ENCODE results near the gene REEP5.

REEP5 gene

DNA sequence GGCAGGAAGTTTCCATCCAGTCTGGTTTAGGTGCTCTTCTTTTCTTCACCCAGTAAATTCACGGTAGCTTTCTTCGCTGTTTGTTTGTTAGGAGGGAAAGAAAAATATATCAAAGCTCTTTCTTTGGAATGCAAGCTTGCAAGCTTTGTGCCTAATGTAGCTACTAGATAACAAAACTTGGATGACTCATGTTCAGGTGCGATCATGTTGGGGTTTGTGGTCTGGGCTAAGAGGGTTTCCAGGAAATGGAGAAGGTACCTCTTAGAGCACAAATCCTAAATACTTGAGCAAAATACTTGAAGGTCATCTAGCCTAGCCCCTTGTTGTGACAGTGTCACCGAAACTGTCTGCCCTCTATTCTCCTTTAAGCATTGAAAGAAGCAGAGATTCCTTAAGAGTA lies 43.3 kb downstream of the REEP5 start:
- Histone ChIP-seq H3K9me3 (ENCODE audit: control extremely low read depth in 1 of 5, control insufficient read depth in 4 of 5, insufficient read depth in 2 of 5, low read depth in 1 of 5, low read length in 4 of 5) (no peaks in the 10 kb centered on the region), H3K27me3 (replicated peaks in 2 of 5; ENCODE audit: control insufficient read depth in 4 of 5, insufficient read depth in 5 of 5, low read length in 4 of 5) (no peaks in the 10 kb centered on the region), H3K27ac (ENCODE audit: insufficient read depth in 1 of 2, low read depth in 1 of 2, low read length in 2 of 2, poor library complexity in 1 of 2, severe bottlenecking in 2 of 2) (no peak overlapping the region), H3K36me3 (ENCODE audit: control insufficient read depth in 4 of 4, insufficient read depth in 4 of 4, low read length in 3 of 4) (peaks cover 0 to 59% (median 15%) of the 10 kb centered on the region in 4 experiments), H3K4me1 (ENCODE audit: control extremely low read depth in 1 of 4, control insufficient read depth in 4 of 4, insufficient read depth in 4 of 4, low read length in 3 of 4) (peaks cover 0 to 8% (median 1%) of the 10 kb centered on the region in 4 experiments), H3K4me3 (ENCODE audit: control insufficient read depth in 1 of 7, extremely low read depth in 1 of 7, insufficient read depth in 4 of 7, low read depth in 2 of 7, low read length in 6 of 7) (no peak overlapping the region)
- WGBS (ENCODE audit: insufficient coverage) = 75% methylated on average over 2 of the region's 4 CpGs
- POLR2A ChIA-PET = no interaction called here
- peak in 2 of 3 donors; percentile 19 to 28 for DNase-seq
- CTCF ChIA-PET = interaction anchor here (1.5 kb wide), 1 partner anchor 12 kb away, joined by 3 read pairs; no protein-coding TSS in a partner anchor

DNA sequence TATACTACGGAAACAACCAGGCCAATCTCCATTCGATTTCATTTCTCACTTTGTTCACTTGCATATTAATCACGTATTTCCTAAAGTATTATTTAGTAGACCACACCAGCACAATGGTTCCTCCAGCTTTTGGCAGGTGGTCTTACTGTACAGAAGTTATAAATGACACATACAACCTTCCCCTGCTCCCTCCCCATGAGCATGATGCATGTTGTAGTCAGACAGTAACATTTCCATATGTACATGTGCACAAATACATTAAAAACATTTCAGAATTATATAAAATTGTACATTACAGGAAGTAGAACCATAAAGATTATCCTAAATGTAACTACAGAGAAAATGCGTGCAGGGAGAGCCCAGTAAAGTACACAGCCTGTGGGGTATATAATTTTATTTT lies 43.9 kb downstream of the REEP5 start:
- WGBS (ENCODE audit: insufficient coverage) = 67% methylated on average over 3 of the region's 4 CpGs
- no peak overlapping the region for H3K27ac ChIP-seq (ENCODE audit: insufficient read depth in 1 of 2, low read depth in 1 of 2, low read length in 2 of 2, poor library complexity in 1 of 2, severe bottlenecking in 2 of 2)
- POLR2A ChIA-PET = no interaction called here
- H3K27me3 ChIP-seq (replicated peaks in 2 of 5; ENCODE audit: control insufficient read depth in 4 of 5, insufficient read depth in 5 of 5, low read length in 4 of 5) = no peaks in the 10 kb centered on the region
- CTCF ChIA-PET = interaction anchor here (1.5 kb wide), 1 partner anchor 11 kb away, joined by 3 read pairs; no protein-coding TSS in a partner anchor
- no peak for DNase-seq
- peaks cover 0 to 54% (median 15%) of the 10 kb centered on the region in 4 experiments for H3K36me3 ChIP-seq (ENCODE audit: control insufficient read depth in 4 of 4, insufficient read depth in 4 of 4, low read length in 3 of 4)
- H3K4me1 ChIP-seq (ENCODE audit: control extremely low read depth in 1 of 4, control insufficient read depth in 4 of 4, insufficient read depth in 4 of 4, low read length in 3 of 4) = peaks cover 0 to 8% (median 2%) of the 10 kb centered on the region in 4 experiments
- no peaks in the 10 kb centered on the region for H3K9me3 ChIP-seq (ENCODE audit: control extremely low read depth in 1 of 5, control insufficient read depth in 4 of 5, insufficient read depth in 2 of 5, low read depth in 1 of 5, low read length in 4 of 5)
- no peak overlapping the region for H3K4me3 ChIP-seq (ENCODE audit: control insufficient read depth in 1 of 7, extremely low read depth in 1 of 7, insufficient read depth in 4 of 7, low read depth in 2 of 7, low read length in 6 of 7)

DNA sequence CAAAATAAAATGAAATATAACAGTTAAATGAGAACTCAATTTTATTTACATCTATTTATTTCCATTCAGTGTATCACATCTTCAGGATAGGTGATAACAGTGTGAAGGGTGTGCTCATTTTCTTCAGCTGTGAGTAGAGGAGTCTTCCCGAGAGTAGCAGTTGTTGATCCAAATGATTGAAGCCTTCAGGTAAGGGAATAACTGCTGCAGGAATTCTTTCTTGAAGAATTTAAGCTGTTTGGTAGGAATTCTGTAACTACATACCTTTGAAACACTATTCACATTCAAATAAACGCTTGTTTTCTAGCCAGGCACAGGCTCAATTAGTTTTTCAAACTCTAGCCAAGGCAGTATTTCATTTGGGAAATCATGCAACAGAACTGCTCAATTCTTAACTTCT lies 45.7 kb downstream of the REEP5 start:
- H3K27me3 ChIP-seq (replicated peaks in 2 of 5; ENCODE audit: control insufficient read depth in 4 of 5, insufficient read depth in 5 of 5, low read length in 4 of 5) = no peaks in the 10 kb centered on the region
- ChIA-PET POLR2A (no interaction called here), CTCF (no interaction called here)
- peaks cover 0 to 8% (median 2%) of the 10 kb centered on the region in 4 experiments for H3K4me1 ChIP-seq (ENCODE audit: control extremely low read depth in 1 of 4, control insufficient read depth in 4 of 4, insufficient read depth in 4 of 4, low read length in 3 of 4)
- 100% methylated on average over 2 of the region's 2 CpGs for WGBS (ENCODE audit: insufficient coverage)
- H3K9me3 ChIP-seq (ENCODE audit: control extremely low read depth in 1 of 5, control insufficient read depth in 4 of 5, insufficient read depth in 2 of 5, low read depth in 1 of 5, low read length in 4 of 5) = no peaks in the 10 kb centered on the region
- no peak overlapping the region for H3K4me3 ChIP-seq (ENCODE audit: control insufficient read depth in 1 of 7, extremely low read depth in 1 of 7, insufficient read depth in 4 of 7, low read depth in 2 of 7, low read length in 6 of 7)
- DNase-seq = no peak
- peaks cover 0 to 42% (median 12%) of the 10 kb centered on the region in 4 experiments for H3K36me3 ChIP-seq (ENCODE audit: control insufficient read depth in 4 of 4, insufficient read depth in 4 of 4, low read length in 3 of 4)
- no peak overlapping the region for H3K27ac ChIP-seq (ENCODE audit: insufficient read depth in 1 of 2, low read depth in 1 of 2, low read length in 2 of 2, poor library complexity in 1 of 2, severe bottlenecking in 2 of 2)

DNA sequence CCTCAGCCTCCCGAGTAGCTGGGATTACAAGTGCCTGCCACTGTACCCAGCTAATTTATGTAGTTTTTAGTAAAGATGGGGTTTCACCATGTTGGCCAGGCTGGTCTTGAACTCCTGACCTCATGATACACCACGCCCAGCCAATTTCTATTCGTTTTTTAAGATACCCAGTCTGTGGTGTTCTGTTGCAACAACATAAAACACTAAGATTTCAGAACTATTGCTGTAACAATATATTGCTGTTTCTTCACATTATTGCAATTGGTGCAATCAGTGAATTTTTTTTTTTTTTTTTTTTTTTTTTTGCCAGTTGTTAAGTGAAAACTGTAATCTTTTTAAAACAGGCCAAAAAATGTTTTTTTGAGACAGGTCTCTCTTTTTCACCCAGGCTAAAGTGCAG lies 51.1 kb downstream of the REEP5 start:
- ChIA-PET POLR2A (no interaction called here), CTCF (no interaction called here)
- Histone ChIP-seq H3K27ac (ENCODE audit: insufficient read depth in 1 of 2, low read depth in 1 of 2, low read length in 2 of 2, poor library complexity in 1 of 2, severe bottlenecking in 2 of 2) (no peak overlapping the region), H3K9me3 (ENCODE audit: control extremely low read depth in 1 of 5, control insufficient read depth in 4 of 5, insufficient read depth in 2 of 5, low read depth in 1 of 5, low read length in 4 of 5) (no peaks in the 10 kb centered on the region), H3K27me3 (replicated peaks in 2 of 5; ENCODE audit: control insufficient read depth in 4 of 5, insufficient read depth in 5 of 5, low read length in 4 of 5) (no peaks in the 10 kb centered on the region), H3K36me3 (ENCODE audit: control insufficient read depth in 4 of 4, insufficient read depth in 4 of 4, low read length in 3 of 4) (peaks cover 6 to 44% (median 28%) of the 10 kb centered on the region in 4 experiments), H3K4me3 (ENCODE audit: control insufficient read depth in 1 of 7, extremely low read depth in 1 of 7, insufficient read depth in 4 of 7, low read depth in 2 of 7, low read length in 6 of 7) (no peak overlapping the region), H3K4me1 (ENCODE audit: control extremely low read depth in 1 of 4, control insufficient read depth in 4 of 4, insufficient read depth in 4 of 4, low read length in 3 of 4) (peaks cover 0 to 3% (median 1%) of the 10 kb centered on the region in 4 experiments)
- WGBS (ENCODE audit: insufficient coverage) = 100% methylated on average over 1 of the region's 3 CpGs
- no peak for DNase-seq

DNA sequence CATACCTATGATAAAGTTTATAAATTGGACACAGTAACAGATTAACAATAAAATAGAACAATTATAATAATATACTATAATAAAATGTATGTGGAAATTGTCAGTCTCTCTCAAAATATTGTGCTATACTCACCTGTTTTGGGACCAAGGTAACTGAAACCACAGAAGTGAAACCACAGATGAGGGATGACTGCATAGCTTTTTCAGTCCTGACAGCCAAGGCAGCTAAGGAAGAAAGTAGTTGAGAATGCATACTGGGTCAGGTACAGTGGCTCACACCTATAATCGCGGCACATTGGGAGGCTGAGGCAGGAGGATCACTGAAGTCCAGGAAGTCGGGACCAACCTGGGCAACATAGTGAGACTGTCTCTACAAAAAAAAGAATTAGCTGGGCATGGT lies 52.1 kb downstream of the REEP5 start:
- ChIA-PET CTCF (no interaction called here), POLR2A (no interaction called here)
- no peak for DNase-seq
- WGBS (ENCODE audit: insufficient coverage) = 96% methylated on average over 3 of the region's 3 CpGs
- H3K36me3 ChIP-seq (ENCODE audit: control insufficient read depth in 4 of 4, insufficient read depth in 4 of 4, low read length in 3 of 4) = peaks cover 8 to 46% (median 30%) of the 10 kb centered on the region in 4 experiments
- no peak overlapping the region for H3K27ac ChIP-seq (ENCODE audit: insufficient read depth in 1 of 2, low read depth in 1 of 2, low read length in 2 of 2, poor library complexity in 1 of 2, severe bottlenecking in 2 of 2)
- no peaks in the 10 kb centered on the region for H3K9me3 ChIP-seq (ENCODE audit: control extremely low read depth in 1 of 5, control insufficient read depth in 4 of 5, insufficient read depth in 2 of 5, low read depth in 1 of 5, low read length in 4 of 5)
- H3K4me3 ChIP-seq (ENCODE audit: control insufficient read depth in 1 of 7, extremely low read depth in 1 of 7, insufficient read depth in 4 of 7, low read depth in 2 of 7, low read length in 6 of 7) = no peak overlapping the region
- no peaks in the 10 kb centered on the region for H3K27me3 ChIP-seq (replicated peaks in 2 of 5; ENCODE audit: control insufficient read depth in 4 of 5, insufficient read depth in 5 of 5, low read length in 4 of 5)
- peaks cover 0 to 3% (median 1%) of the 10 kb centered on the region in 4 experiments for H3K4me1 ChIP-seq (ENCODE audit: control extremely low read depth in 1 of 4, control insufficient read depth in 4 of 4, insufficient read depth in 4 of 4, low read length in 3 of 4)

DNA sequence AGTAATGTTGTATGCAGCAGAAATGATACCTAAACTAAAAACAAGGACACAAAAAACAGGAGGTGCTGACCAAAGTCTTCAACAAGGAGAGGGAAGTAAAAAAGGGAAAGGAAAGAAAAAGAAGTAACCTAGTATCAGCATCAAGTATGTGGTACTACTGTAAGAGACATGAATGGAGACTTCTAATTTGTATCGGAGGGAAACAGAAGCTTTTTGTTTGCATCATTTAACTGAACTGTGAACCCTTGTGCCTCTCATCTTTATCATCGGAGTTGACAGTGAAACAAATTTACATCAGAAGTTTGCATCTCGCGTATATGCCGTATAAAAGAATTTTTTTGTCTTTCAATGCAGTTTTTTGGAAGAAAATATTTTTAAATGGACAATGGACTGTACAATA lies 54.6 kb downstream of the REEP5 start:
- WGBS (ENCODE audit: insufficient coverage) = 100% methylated on average over 1 of the region's 5 CpGs
- ChIA-PET CTCF (interaction anchor here (1.7 kb wide), 1 partner anchor 11 kb away, joined by 3 read pairs; no protein-coding TSS in a partner anchor), POLR2A (no interaction called here)

DNA sequence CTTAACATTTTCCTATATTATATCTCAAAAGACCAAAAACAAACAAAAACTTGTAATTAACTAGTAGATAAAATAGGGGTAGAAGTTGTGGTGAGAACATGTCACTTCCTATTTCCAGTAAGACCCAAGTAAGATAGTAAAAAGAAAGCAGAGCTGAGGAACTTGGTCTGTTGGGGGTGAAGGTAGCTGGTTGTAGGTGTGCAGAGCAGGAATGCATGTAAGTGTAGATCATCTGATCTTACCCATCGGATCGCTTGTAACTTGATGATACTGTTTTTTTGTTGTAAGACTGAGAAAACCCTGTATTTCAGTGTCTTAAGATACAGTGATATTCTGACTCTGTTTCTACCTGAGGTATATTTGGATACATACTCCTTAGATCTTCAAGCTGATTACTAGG lies 55.3 kb downstream of the REEP5 start:
- Histone ChIP-seq H3K9me3 (ENCODE audit: control extremely low read depth in 1 of 5, control insufficient read depth in 4 of 5, insufficient read depth in 2 of 5, low read depth in 1 of 5, low read length in 4 of 5) (no peaks in the 10 kb centered on the region), H3K4me1 (ENCODE audit: control extremely low read depth in 1 of 4, control insufficient read depth in 4 of 4, insufficient read depth in 4 of 4, low read length in 3 of 4) (peaks cover 0 to 22% (median 7%) of the 10 kb centered on the region in 4 experiments), H3K4me3 (ENCODE audit: control insufficient read depth in 1 of 7, extremely low read depth in 1 of 7, insufficient read depth in 4 of 7, low read depth in 2 of 7, low read length in 6 of 7) (no peak overlapping the region), H3K27ac (ENCODE audit: insufficient read depth in 1 of 2, low read depth in 1 of 2, low read length in 2 of 2, poor library complexity in 1 of 2, severe bottlenecking in 2 of 2) (no peak overlapping the region), H3K36me3 (ENCODE audit: control insufficient read depth in 4 of 4, insufficient read depth in 4 of 4, low read length in 3 of 4) (peaks cover 8 to 54% (median 41%) of the 10 kb centered on the region in 4 experiments), H3K27me3 (replicated peaks in 2 of 5; ENCODE audit: control insufficient read depth in 4 of 5, insufficient read depth in 5 of 5, low read length in 4 of 5) (no peaks in the 10 kb centered on the region)
- ChIA-PET POLR2A (no interaction called here), CTCF (interaction anchor here (1.0 to 1.7 kb wide), 2 partner anchors 12 to 18 kb away, joined by 3 to 8 read pairs; no protein-coding TSS in a partner anchor)
- DNase-seq = peak in 2 of 3 donors; percentile 5 to 22
- 100% methylated on average over 2 of the region's 2 CpGs for WGBS (ENCODE audit: insufficient coverage)

More for the DNA sequence above, 54.6 kb downstream of the REEP5 start:
- DNase-seq = no peak
- H3K9me3 ChIP-seq (ENCODE audit: control extremely low read depth in 1 of 5, control insufficient read depth in 4 of 5, insufficient read depth in 2 of 5, low read depth in 1 of 5, low read length in 4 of 5) = no peaks in the 10 kb centered on the region
- H3K27ac ChIP-seq (ENCODE audit: insufficient read depth in 1 of 2, low read depth in 1 of 2, low read length in 2 of 2, poor library complexity in 1 of 2, severe bottlenecking in 2 of 2) = no peak overlapping the region
- no peak overlapping the region for H3K4me3 ChIP-seq (ENCODE audit: control insufficient read depth in 1 of 7, extremely low read depth in 1 of 7, insufficient read depth in 4 of 7, low read depth in 2 of 7, low read length in 6 of 7)
- H3K27me3 ChIP-seq (replicated peaks in 2 of 5; ENCODE audit: control insufficient read depth in 4 of 5, insufficient read depth in 5 of 5, low read length in 4 of 5) = no peaks in the 10 kb centered on the region
- peaks cover 8 to 54% (median 41%) of the 10 kb centered on the region in 4 experiments for H3K36me3 ChIP-seq (ENCODE audit: control insufficient read depth in 4 of 4, insufficient read depth in 4 of 4, low read length in 3 of 4)
- peaks cover 0 to 15% (median under 1%) of the 10 kb centered on the region in 4 experiments for H3K4me1 ChIP-seq (ENCODE audit: control extremely low read depth in 1 of 4, control insufficient read depth in 4 of 4, insufficient read depth in 4 of 4, low read length in 3 of 4)
